Stimulated activated CD4-positive, alpha-beta T cell treated with anti-CD3 and anti-CD28 coated beads, Interleukin-2, amount 100 ng/mL, for 48 hours (primary cell): ENCODE measurements around the gene NUP210.

ENCODE experiments used
- DNase-seq, 2 donors: peaks; one replicate each; pipeline ENCODE4 v3.0.0-alpha.2; 2020

The NUP210 gene

DNA sequence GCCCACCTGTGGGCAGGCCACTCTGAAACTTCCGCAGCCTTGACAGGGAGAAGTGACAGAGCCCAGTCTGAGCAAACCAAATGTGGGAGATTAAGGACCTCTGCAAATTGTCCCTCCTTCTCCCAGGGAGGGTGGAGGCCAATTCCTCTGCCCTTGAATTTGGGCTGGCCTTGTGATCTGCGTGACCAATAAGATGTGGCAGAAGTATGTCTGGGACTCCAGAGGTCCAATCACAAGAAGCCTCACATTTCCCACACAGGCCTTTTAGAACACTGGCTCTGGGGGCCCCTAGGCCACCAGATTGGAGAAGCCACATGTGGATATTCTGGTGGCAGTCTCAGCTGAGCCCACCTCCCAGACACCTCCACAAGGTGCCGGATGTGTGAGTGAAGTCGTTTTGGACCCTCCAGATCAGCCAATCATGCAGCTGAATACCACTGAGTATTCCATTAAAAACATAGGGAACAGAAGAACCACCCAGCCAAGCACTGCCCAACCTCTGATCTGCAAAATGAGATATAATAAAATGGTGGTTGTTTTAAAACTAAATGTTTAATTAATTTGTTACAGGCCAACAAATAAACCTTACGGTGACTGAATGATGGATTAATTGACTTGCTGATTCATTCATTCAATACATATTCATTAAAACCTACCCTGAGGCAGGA lies 150.3 kb downstream of the NUP210 start:
- DNase-seq: no peak

DNA sequence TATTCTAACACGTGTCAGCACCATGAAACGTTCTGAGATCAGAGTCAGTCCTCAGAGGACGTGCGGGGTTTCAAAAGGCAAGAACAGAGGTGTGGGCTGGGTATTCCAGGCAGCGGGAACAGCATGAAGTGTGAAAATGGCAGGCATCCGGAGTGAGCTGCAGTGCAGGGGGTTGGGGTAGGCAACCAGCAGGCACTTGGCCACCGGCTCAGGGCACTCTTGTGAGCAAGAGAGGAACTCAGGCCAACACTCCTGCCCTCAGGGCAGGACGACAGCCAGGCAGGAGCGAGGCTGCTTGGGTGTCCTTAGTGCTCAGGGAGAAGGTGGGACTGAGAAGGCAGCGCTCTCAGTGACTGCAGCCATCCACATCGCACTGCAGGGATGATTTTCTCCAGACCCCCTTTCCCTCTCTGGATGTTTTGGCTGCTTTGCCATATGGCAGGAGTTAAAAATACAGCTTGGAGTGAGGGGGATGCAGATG lies 151.1 kb downstream of the NUP210 start:
- no peak for DNase-seq

DNA sequence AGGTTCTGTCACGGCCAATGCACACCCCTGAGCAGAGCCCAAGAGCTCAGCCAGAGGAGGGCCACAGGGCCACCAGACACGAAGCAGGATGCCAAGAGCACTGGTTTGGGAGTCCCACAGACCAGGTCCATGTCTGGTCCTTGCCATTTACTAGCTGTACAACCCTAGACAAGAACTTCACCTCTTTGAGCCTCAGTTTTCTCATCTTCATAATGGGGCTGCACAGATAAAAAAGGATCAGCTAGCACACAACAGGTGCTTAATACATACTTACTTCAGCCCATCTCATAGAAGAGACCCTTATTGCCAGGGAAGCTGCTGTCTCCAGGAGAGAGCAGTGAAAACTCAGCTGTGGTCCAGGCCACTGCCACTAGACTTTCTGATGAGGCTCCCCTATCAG lies 152.0 kb downstream of the NUP210 start:
- DNase-seq: no peak

DNA sequence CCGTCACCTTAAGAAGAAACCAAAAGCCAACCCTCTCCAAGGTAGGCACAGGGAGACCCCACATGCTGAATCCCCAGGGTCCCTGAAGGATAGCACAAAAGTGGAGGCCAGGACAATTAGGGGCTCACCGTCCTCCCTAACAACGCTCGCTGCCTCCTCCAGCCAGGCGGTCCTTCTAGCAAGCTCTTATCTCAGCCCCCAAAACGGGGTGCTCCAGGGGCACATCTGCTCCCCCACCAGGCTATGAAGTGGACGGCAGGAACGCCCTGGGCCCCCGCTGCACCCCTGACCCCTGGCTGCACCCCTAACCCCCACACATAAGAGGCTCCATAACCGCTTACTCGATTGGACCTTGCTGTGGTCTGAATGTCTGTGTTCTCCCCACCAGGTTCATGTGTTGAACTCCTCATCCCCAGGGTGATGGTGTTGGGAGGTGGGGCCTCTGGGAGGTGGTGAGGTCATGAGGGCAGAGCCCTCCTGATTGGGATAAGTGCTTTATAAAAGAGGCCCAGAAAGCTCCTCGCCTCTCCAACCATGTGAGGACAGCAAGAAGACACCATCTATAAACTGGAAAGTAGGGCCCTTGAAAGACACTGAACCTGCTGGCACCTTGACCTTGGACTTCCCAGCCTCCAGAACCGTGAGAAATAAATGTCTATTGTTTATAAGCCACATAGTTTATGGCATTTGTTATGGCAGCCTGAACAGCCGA lies 153.3 kb downstream of the NUP210 start:
- no peak for DNase-seq
